Esophagus (tissue), 2 donors: ENCODE measurements around the gene ZBTB34. TPM values are rescaled to one million over a fixed set of nuclear protein-coding genes. Genes with fewer than 3 reads are reported as not detected.
A peak's percentile ranks its signal among the peaks of the same experiment; 100 is the strongest.

Experiments used
- H3K27ac ChIP-seq, 2 donors: one replicate each; pipeline ENCODE4 v1.5.1; 2013; ENCODE audit warnings: low read depth in 2 of 2, mild to moderate bottlenecking in 2 of 2, inconsistent platforms in 1 of 2, low read length in 1 of 2, moderate library complexity in 1 of 2
- H3K27me3 ChIP-seq, 2 donors: one replicate each; pipeline ENCODE4 v1.6.1; 2013; ENCODE audit warnings: low read length in 2 of 2, control low read depth in 1 of 2, mild to moderate bottlenecking in 1 of 2; ENCODE audit not compliant: insufficient read depth in 2 of 2, control insufficient read depth in 1 of 2
- H3K36me3 ChIP-seq, 2 donors: one replicate each; pipeline ENCODE4 v1.6.1; 2013; ENCODE audit warnings: low read length in 1 of 2; ENCODE audit not compliant: control insufficient read depth in 2 of 2, insufficient read depth in 2 of 2
- H3K4me1 ChIP-seq, 2 donors: one replicate each; pipeline ENCODE4 v1.6.1; 2013; ENCODE audit warnings: low read length in 1 of 2; ENCODE audit not compliant: control insufficient read depth in 2 of 2, insufficient read depth in 2 of 2
- H3K4me3 ChIP-seq, 2 donors: one replicate each; pipeline ENCODE4 v1.5.1; 2013; ENCODE audit warnings: low read length in 2 of 2, mild to moderate bottlenecking in 2 of 2, low read depth in 1 of 2, moderate library complexity in 1 of 2
- H3K9me3 ChIP-seq, 2 donors: one replicate each; pipeline ENCODE4 v1.6.1; 2013; ENCODE audit warnings: mild to moderate bottlenecking in 2 of 2, low read depth in 1 of 2, low read length in 1 of 2, moderate library complexity in 1 of 2; ENCODE audit not compliant: control insufficient read depth in 2 of 2, insufficient read depth in 1 of 2
- WGBS, 2 donors: extraction: QIAGEN DNeasy Blood & Tissue Kit; methylation state at CpG; one replicate each; pipeline ENCODE4 v1.1.7; 2013; 5-methylcytosine and 5-hydroxymethylcytosine counted together
- polyA plus RNA-seq, 2 donors: library from polyadenylated mRNA; stranded (reverse); fragments of 200-250 nt; gene quantifications; one replicate each; pipeline ENCODE4 v1.2.3, GENCODE V29; 2013
- donor health status: healthy with polysubstance abuse.
- donor health status: Bipolar disorder and iron deficiency.

The ZBTB34 gene
- polyA plus RNA-seq, 2 donors: 1.4 to 1.5 TPM

- H3K4me3 ChIP-seq: no peak overlapping the region
- H3K4me1 ChIP-seq: no peaks in the 10 kb centered on the region
- 91% methylated on average over 3 of the region's 3 CpGs for WGBS, 2 donors
- no peaks in the 10 kb centered on the region for H3K36me3 ChIP-seq
- H3K27ac ChIP-seq: no peak overlapping the region
- H3K27me3 ChIP-seq: no peaks in the 10 kb centered on the region
- no peaks in the 10 kb centered on the region for H3K9me3 ChIP-seq
These were observed 44.1 kb downstream of the ZBTB34 start for GRCh38 chr9:126904586-126904985.

- WGBS, 2 donors: 67 to 68% methylated on average over 6 of the region's 6 CpGs
- H3K27ac ChIP-seq: no peak overlapping the region
- no peaks in the 10 kb centered on the region for H3K4me1 ChIP-seq
- H3K27me3 ChIP-seq: no peaks in the 10 kb centered on the region
- H3K9me3 ChIP-seq: no peaks in the 10 kb centered on the region
- no peaks in the 10 kb centered on the region for H3K36me3 ChIP-seq
- H3K4me3 ChIP-seq: no peak overlapping the region
These were observed 45.7 kb downstream of the ZBTB34 start for GRCh38 chr9:126906091-126906490.

- H3K27ac ChIP-seq: no peak overlapping the region
- no peaks in the 10 kb centered on the region for H3K27me3 ChIP-seq
- no peaks in the 10 kb centered on the region for H3K9me3 ChIP-seq
- H3K4me1 ChIP-seq: no peaks in the 10 kb centered on the region
- H3K4me3 ChIP-seq: no peak overlapping the region
- WGBS, 2 donors: 72 to 81% methylated on average over 2 of the region's 2 CpGs
- no peaks in the 10 kb centered on the region for H3K36me3 ChIP-seq
These were observed 46.6 kb downstream of the ZBTB34 start for GRCh38 chr9:126907058-126907457.

GRCh38 chr9:126914458-126915280, 54.2 kb downstream of the ZBTB34 start, which contains the start of gene RALGPS1:
Gene RALGPS1 (plus strand): TSS chr9:126914782. CDS start chr9:126962290, 47,508 bp downstream.
- Histone ChIP-seq H3K27ac (peak within 1 kb of the TSS; percentile 93 to 95), H3K4me1 (peaks cover 0 to 6% of the 10 kb centered on the region in 2 donors), H3K4me3 (peak within 1 kb of the TSS; percentile 58 to 77), H3K9me3 (no peaks in the 10 kb centered on the region), H3K27me3 (no peaks in the 10 kb centered on the region), H3K36me3 (no peaks in the 10 kb centered on the region)
- WGBS, 2 donors: 0 to 1% methylated on average over 48 to 105 of the region's 105 CpGs

- H3K9me3 ChIP-seq: no peaks in the 10 kb centered on the region
- peaks cover 0 to 6% of the 10 kb centered on the region in 2 donors for H3K4me1 ChIP-seq
- 4 to 7% methylated on average over 26 to 43 of the region's 43 CpGs for WGBS, 2 donors
- H3K4me3 ChIP-seq: peak overlapping the region; percentile 51 to 58
- H3K27ac ChIP-seq: peak overlapping the region; percentile 75 to 93
- no peaks in the 10 kb centered on the region for H3K36me3 ChIP-seq
- H3K27me3 ChIP-seq: no peaks in the 10 kb centered on the region
These were observed 54.9 kb downstream of the ZBTB34 start for GRCh38 chr9:126915281-126915816.

- peaks cover 0 to 6% of the 10 kb centered on the region in 2 donors for H3K4me1 ChIP-seq
- WGBS, 2 donors: 60% methylated on average over 15 of the region's 15 CpGs
These were observed 55.6 kb downstream of the ZBTB34 start for GRCh38 chr9:126915846-126916543.

GRCh38 chr9:126916909-126917308, 56.5 kb downstream of the ZBTB34 start:
- H3K27ac ChIP-seq: no peak overlapping the region
- peaks cover 0 to 6% of the 10 kb centered on the region in 2 donors for H3K4me1 ChIP-seq
- WGBS, 2 donors: 77 to 80% methylated on average over 2 of the region's 2 CpGs
- no peaks in the 10 kb centered on the region for H3K36me3 ChIP-seq
- no peak overlapping the region for H3K4me3 ChIP-seq
- no peaks in the 10 kb centered on the region for H3K27me3 ChIP-seq
- no peaks in the 10 kb centered on the region for H3K9me3 ChIP-seq

More at GRCh38 chr9:126915846-126916543, 55.6 kb downstream of the ZBTB34 start:
- Histone ChIP-seq H3K9me3 (no peaks in the 10 kb centered on the region), H3K27me3 (no peaks in the 10 kb centered on the region), H3K4me3 (peak overlapping the region; percentile 51 to 58), H3K27ac (peak overlapping the region; percentile 75 to 93), H3K36me3 (no peaks in the 10 kb centered on the region)

- 83 to 90% methylated on average over 1 of the region's 1 CpG for WGBS, 2 donors
- Histone ChIP-seq H3K4me1 (peaks cover 0 to 6% of the 10 kb centered on the region in 2 donors), H3K27me3 (no peaks in the 10 kb centered on the region), H3K27ac (no peak overlapping the region), H3K9me3 (no peaks in the 10 kb centered on the region), H3K36me3 (no peaks in the 10 kb centered on the region), H3K4me3 (no peak overlapping the region)
These were observed 58.8 kb downstream of the ZBTB34 start for GRCh38 chr9:126919193-126919592.

GRCh38 chr9:126925876-126926275, 65.4 kb downstream of the ZBTB34 start:
- Histone ChIP-seq H3K4me1 (no peaks in the 10 kb centered on the region), H3K27me3 (no peaks in the 10 kb centered on the region), H3K27ac (no peak overlapping the region), H3K4me3 (no peak overlapping the region), H3K36me3 (no peaks in the 10 kb centered on the region), H3K9me3 (no peaks in the 10 kb centered on the region)
